HL-60 (cell line): Measurements from ENCODE around the gene TPD52L1.

ENCODE experiments used
- GABPA ChIP-seq: IDR thresholded peaks from 2 replicates; pipeline ENCODE4 v1.6.1; 2012; ENCODE audit warnings: low read depth
- POLR2AphosphoS5 ChIP-seq: IDR thresholded peaks from 2 replicates; pipeline ENCODE4 v1.6.1; 2012; ENCODE audit warnings: low read depth
- REST ChIP-seq: IDR thresholded peaks from 2 replicates; pipeline ENCODE4 v1.6.1; 2012; ENCODE audit warnings: low read depth; ENCODE audit not compliant: insufficient replicate concordance
- SPI1 ChIP-seq: IDR thresholded peaks from 2 replicates; pipeline ENCODE4 v1.6.1; 2012; ENCODE audit warnings: low read depth, mild to moderate bottlenecking, borderline replicate concordance
- TF ChIP-seq, protein P1 (sequence below): IDR thresholded peaks from one replicate; pipeline ENCODE4 v1.5.1; 2011; ENCODE audit warnings: low read length, control low read depth, inconsistent platforms; ENCODE audit not compliant: insufficient read depth

DNA sequence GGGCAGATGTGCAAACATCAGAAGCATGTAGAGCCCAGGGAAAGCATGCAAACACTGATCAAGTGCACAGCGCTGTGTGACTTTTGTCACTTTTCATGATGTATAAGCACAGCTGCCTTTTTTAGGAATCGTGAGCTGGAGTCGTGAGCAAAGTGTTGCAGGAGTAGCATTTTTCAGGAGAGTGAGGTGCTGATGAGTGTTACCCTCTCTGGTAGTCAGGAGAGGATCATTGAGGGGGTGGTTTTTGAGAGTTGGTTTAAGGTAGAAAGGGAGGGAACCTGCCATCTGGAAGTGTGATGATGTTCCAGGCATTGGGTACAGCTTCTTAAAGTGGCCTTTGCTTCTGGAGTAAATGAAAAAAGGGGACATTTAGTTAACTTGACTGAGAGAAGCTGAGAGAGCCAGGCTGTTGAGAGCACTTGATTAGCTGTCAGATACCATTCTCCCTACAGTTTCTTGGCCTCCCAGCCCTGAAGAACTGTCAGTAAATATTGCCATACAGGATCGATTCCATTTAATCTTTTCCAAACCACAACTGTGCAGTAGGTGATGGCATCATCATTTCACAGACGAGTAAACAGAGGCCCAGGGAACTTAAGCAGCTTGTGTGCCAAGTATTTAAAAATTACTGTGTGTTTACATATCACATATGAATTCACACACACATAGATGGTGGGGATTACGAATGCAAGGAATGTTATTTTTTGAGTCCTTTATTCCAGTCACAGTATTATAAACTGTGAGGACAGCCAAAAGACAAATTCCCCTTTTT lies 28.9 kb downstream of the TPD52L1 start:
- TF ChIP-seq, protein P1, sequence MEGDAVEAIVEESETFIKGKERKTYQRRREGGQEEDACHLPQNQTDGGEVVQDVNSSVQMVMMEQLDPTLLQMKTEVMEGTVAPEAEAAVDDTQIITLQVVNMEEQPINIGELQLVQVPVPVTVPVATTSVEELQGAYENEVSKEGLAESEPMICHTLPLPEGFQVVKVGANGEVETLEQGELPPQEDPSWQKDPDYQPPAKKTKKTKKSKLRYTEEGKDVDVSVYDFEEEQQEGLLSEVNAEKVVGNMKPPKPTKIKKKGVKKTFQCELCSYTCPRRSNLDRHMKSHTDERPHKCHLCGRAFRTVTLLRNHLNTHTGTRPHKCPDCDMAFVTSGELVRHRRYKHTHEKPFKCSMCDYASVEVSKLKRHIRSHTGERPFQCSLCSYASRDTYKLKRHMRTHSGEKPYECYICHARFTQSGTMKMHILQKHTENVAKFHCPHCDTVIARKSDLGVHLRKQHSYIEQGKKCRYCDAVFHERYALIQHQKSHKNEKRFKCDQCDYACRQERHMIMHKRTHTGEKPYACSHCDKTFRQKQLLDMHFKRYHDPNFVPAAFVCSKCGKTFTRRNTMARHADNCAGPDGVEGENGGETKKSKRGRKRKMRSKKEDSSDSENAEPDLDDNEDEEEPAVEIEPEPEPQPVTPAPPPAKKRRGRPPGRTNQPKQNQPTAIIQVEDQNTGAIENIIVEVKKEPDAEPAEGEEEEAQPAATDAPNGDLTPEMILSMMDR: no peak
- TF ChIP-seq GABPA (no peak), POLR2AphosphoS5 (no peak), REST (no peak), SPI1 (no peak)
